ENCODE data around the gene MAGEB6. TPM values are rescaled to one million over a fixed set of nuclear protein-coding genes. Genes with fewer than 3 reads are reported as not detected.

Gene MAGEB6
- total and polyA plus RNA-seq, 10 of the 15 experiments (the other 5 are each of a cell fraction or from before 2014, with no cell fraction given) = 0.05 TPM; not detected in 9

GRCh38 chrX:26234177-26234576, 41.9 kb downstream of the MAGEB6 start (continued):
- TF ChIP-seq MXI1 (IDR thresholded peaks at IDR 0.05; ENCODE audit: low read depth, low read length) = no peak

Other genes starting within 250 kb of the MAGEB6 start
- gene MAGEB18, start 54.1 kb upstream of the MAGEB6 start, total RNA-seq (2014; rRNA removed) = not detected in 2 replicates
- not detected in 2 replicates for gene MAGEB18, start 54.1 kb upstream of the MAGEB6 start, total RNA-seq (2014; rRNA removed; fragmentation: Illumina TruSeq; extraction: Trizol)
- not detected in 2 replicates for gene MAGEB18, start 54.1 kb upstream of the MAGEB6 start, total RNA-seq (2021)
- not detected in 2 replicates for gene MAGEB18, start 54.1 kb upstream of the MAGEB6 start, polyA plus RNA-seq (2011; rRNA removed)
- gene MAGEB18, start 54.1 kb upstream of the MAGEB6 start, polyA plus RNA-seq (2014; fragmentation: Illumina TruSeq; extraction: Trizol) = not detected in 2 replicates
- not detected for gene MAGEB18, start 54.1 kb upstream of the MAGEB6 start, polyA plus RNA-seq (2014; fragmentation: Nextera tagmentation; extraction: Ambion mirVana)
- not detected in 2 replicates for gene MAGEB18, start 54.1 kb upstream of the MAGEB6 start, polyA plus RNA-seq (2014; rRNA removed)
- not detected for gene MAGEB18, start 54.1 kb upstream of the MAGEB6 start, polyA plus RNA-seq (2016; fragmentation: Nextera tagmentation; extraction: Ambion mirVana)
- not detected in 2 replicates for gene MAGEB6B, start 31.8 kb upstream of the MAGEB6 start, total RNA-seq (2014; rRNA removed)
- not detected in 2 replicates for gene MAGEB6B, start 31.8 kb upstream of the MAGEB6 start, total RNA-seq (2014; rRNA removed; fragmentation: Illumina TruSeq; extraction: Trizol)
- gene MAGEB6B, start 31.8 kb upstream of the MAGEB6 start, total RNA-seq (2021) = not detected in 2 replicates
- not detected in 2 replicates for gene MAGEB6B, start 31.8 kb upstream of the MAGEB6 start, polyA plus RNA-seq (2011; rRNA removed)
- gene MAGEB6B, start 31.8 kb upstream of the MAGEB6 start, polyA plus RNA-seq (2014; fragmentation: Illumina TruSeq; extraction: Trizol) = not detected in 2 replicates
- gene MAGEB6B, start 31.8 kb upstream of the MAGEB6 start, polyA plus RNA-seq (2014; fragmentation: Nextera tagmentation; extraction: Ambion mirVana) = not detected
- gene MAGEB6B, start 31.8 kb upstream of the MAGEB6 start, polyA plus RNA-seq (2014; rRNA removed) = not detected in 2 replicates
- gene MAGEB6B, start 31.8 kb upstream of the MAGEB6 start, polyA plus RNA-seq (2016; fragmentation: Nextera tagmentation; extraction: Ambion mirVana) = not detected
- not detected in 2 replicates for gene MAGEB5, start 23.7 kb downstream of the MAGEB6 start, total RNA-seq (2014; rRNA removed)
- gene MAGEB5, start 23.7 kb downstream of the MAGEB6 start, total RNA-seq (2014; rRNA removed; fragmentation: Illumina TruSeq; extraction: Trizol) = not detected in 2 replicates
- gene MAGEB5, start 23.7 kb downstream of the MAGEB6 start, total RNA-seq (2021) = not detected in 2 replicates
- gene MAGEB5, start 23.7 kb downstream of the MAGEB6 start, polyA plus RNA-seq (2011; rRNA removed) = not detected in 2 replicates
- gene MAGEB5, start 23.7 kb downstream of the MAGEB6 start, polyA plus RNA-seq (2014; fragmentation: Illumina TruSeq; extraction: Trizol) = not detected in 2 replicates
- not detected for gene MAGEB5, start 23.7 kb downstream of the MAGEB6 start, polyA plus RNA-seq (2014; fragmentation: Nextera tagmentation; extraction: Ambion mirVana)
- not detected in 2 replicates for gene MAGEB5, start 23.7 kb downstream of the MAGEB6 start, polyA plus RNA-seq (2014; rRNA removed)
- gene MAGEB5, start 23.7 kb downstream of the MAGEB6 start, polyA plus RNA-seq (2016; fragmentation: Nextera tagmentation; extraction: Ambion mirVana) = not detected